ENCODE measurements around the gene PHLDA2.
"Not testable (repeated sequence)": the region's sequence is repeated elsewhere in the genome, so short reads cannot be mapped to it uniquely, and the experiment has no call there.

The PHLDA2 gene

GRCh38 chr11:2914455-2915195, 14.6 kb downstream of the PHLDA2 start:
- no peak for DNase-seq (ENCODE audit: low spot score)

- DNase-seq (ENCODE audit: low spot score) = no peak
Observed at GRCh38 chr11:2913776-2914175, 15.4 kb downstream of the PHLDA2 start.

- no peak for DNase-seq (ENCODE audit: low spot score)
Observed at GRCh38 chr11:2913019-2913431, 16.2 kb downstream of the PHLDA2 start.

GRCh38 chr11:2912498-2912897, 16.7 kb downstream of the PHLDA2 start:
- DNase-seq (ENCODE audit: low spot score) = no peak

GRCh38 chr11:2911785-2912391, 17.3 kb downstream of the PHLDA2 start:
- no peak for DNase-seq (ENCODE audit: low spot score)

GRCh38 chr11:2911088-2911784, 18.0 kb downstream of the PHLDA2 start:
- DNase-seq (ENCODE audit: low spot score) = no peak

GRCh38 chr11:2910401-2910955, 18.7 kb downstream of the PHLDA2 start:
- DNase-seq (ENCODE audit: low spot score) = no peak

GRCh38 chr11:2909133-2909902, 19.9 kb downstream of the PHLDA2 start:
- no peak for DNase-seq (ENCODE audit: low spot score)

- DNase-seq (ENCODE audit: low spot score) = no peak
Observed at GRCh38 chr11:2908130-2908529, 21.1 kb downstream of the PHLDA2 start.

GRCh38 chr11:2905299-2905698, 23.9 kb downstream of the PHLDA2 start:
- not testable (repeated sequence) for DNase-seq (ENCODE audit: low spot score)

GRCh38 chr11:2904153-2905052, 24.8 kb downstream of the PHLDA2 start:
- DNase-seq (ENCODE audit: low spot score) = no peak

GRCh38 chr11:2903672-2904011, 25.6 kb downstream of the PHLDA2 start:
- DNase-seq (ENCODE audit: low spot score) = no peak

GRCh38 chr11:2902784-2903671, 26.2 kb downstream of the PHLDA2 start:
- DNase-seq (ENCODE audit: low spot score) = peak; percentile 80

GRCh38 chr11:2901854-2902783, 27.1 kb downstream of the PHLDA2 start:
- DNase-seq (ENCODE audit: low spot score) = peak; percentile 99

GRCh38 chr11:2901196-2901796, 27.9 kb downstream of the PHLDA2 start:
- no peak for DNase-seq (ENCODE audit: low spot score)

GRCh38 chr11:2899080-2899783, 30.0 kb downstream of the PHLDA2 start:
- no peak for DNase-seq (ENCODE audit: low spot score)

GRCh38 chr11:2898366-2899079, 30.7 kb downstream of the PHLDA2 start:
- DNase-seq (ENCODE audit: low spot score) = no peak
